ENCODE measurements around the gene OSCAR.

DNA sequence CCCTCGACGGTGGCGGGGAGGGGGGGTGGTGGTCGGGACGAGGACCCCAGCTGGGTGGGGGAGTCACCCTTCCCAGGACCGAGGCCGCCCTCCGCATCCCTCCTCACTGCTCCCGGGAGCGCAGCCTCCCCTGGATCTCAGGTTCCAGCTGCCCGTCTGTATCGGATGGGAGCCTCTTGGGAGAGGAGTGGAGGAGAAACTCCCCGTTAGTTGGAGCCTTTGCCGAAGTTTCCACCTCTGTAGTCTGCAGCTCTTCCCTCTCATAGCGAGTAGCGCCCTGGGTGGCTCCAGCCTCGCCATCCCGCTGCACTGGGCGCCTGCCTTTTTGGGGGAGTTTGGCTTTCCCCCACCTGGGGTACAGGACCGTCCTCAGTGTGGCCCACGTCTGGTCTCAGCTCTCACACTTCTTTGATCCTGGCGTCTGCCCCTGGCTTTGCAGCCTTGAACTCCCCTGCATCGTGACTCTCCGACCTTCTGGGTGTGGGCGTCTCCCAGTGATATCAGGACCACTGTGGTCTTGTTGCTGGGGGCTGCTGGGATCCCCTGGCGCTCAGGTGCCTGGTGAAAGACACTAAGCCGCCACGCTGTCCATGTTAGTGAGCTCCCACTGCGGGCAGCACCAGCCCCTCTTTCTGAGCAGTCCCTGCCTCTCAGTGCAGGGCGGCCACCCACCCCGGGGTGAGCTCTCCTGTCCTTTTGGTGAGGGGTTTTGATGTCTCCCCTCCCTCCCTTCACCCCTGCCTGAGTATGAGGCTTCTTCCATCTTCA lies 38.1 kb upstream of the OSCAR start:
- TF ChIP-seq CTCF (IDR thresholded peaks at IDR 0.05 in 8 of 11, conservative IDR thresholded peaks at IDR 0.05 in 3 of 11): no peak
- no peak for TF ChIP-seq POLR2AphosphoS5 (IDR thresholded peaks at IDR 0.05)
